GM12874 (cell line): ENCODE measurements around the gene LMO2.

Experiments used
- TF ChIP-seq, protein P1 (sequence below): IDR thresholded peaks from 2 replicates; pipeline ENCODE4 v1.5.1; 2011; ENCODE audit warnings: low read depth, mild to moderate bottlenecking, control low read depth, low read length, moderate library complexity; ENCODE audit not compliant: insufficient read depth

The LMO2 gene

DNA sequence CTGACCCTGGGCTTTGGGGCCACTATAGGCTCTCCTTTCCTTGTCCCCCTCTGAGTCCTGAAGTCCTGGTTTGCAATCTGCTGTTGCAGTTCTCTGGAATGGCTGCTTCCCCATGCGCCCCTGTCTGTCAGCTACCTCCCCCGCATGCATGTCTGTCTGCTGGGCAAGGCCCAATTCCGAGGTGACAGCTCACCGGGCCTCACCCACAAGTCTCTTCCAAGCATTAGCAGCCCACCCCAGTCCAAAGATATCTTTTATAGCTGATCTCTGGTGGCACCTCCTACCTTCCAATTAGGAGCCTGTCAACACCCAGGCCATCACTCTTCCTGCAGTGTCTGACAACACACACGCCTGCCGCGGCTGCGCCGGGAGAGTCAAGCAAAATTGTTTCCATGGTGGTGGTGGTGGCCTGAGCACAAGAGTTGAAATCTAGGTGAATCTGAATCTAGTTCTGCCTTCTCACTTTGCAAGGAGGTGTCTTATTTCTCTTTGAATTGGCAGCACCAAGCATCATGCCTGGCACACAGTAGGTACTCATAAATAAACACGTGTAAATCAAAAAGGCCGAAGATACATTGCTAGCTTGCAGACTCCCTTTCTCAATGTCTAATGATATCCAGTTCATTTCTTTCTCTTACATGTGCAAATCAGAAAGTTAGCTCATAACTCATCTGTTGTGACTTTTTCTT is 1.2 kb upstream of the LMO2 start:
- TF ChIP-seq, protein P1, sequence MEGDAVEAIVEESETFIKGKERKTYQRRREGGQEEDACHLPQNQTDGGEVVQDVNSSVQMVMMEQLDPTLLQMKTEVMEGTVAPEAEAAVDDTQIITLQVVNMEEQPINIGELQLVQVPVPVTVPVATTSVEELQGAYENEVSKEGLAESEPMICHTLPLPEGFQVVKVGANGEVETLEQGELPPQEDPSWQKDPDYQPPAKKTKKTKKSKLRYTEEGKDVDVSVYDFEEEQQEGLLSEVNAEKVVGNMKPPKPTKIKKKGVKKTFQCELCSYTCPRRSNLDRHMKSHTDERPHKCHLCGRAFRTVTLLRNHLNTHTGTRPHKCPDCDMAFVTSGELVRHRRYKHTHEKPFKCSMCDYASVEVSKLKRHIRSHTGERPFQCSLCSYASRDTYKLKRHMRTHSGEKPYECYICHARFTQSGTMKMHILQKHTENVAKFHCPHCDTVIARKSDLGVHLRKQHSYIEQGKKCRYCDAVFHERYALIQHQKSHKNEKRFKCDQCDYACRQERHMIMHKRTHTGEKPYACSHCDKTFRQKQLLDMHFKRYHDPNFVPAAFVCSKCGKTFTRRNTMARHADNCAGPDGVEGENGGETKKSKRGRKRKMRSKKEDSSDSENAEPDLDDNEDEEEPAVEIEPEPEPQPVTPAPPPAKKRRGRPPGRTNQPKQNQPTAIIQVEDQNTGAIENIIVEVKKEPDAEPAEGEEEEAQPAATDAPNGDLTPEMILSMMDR: no peak

DNA sequence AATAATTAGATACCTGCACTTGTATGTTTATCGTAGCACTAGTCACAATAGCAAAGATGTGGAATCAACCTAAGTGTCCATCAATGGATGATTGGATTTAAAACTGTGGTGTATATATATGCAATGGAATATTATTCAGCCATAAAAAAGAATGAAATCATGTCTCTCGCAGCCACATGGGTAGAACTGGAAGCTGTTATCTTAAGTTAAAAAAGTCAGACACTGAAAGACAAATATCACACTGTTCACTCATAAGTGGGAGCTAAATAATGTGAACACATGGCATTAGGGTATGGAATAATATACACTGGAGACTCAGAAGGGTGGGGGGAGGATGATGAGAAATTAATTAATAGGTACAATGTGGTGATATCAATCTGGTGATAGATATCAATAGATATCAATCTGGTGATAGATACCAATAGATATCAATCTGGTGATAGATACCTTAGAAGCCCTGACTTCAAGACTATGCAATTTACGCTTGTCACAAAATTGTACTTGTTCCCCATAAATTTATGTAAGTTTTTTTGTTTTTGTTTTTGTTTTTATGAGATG is 2.0 kb downstream of the LMO2 start:
- TF ChIP-seq, protein P1: no peak

DNA sequence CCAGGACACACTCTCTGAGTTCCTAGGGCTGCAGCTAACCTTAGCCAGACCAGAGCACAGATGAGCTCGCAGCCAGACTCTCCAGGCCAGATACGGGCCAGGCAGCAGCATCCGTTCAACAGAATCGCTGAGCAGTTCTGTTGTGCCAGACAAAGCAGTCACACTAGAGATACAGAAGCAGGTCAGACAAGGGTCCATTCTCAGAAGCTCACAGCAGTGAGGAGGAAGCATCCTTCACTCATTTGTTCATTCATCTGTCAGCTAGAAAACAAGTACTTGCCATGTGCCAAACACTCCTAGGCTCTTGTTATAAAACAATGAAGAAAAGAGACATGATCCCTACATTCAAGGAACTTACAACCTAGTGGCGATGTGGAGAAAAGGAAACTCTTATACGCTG is 2.6 kb downstream of the LMO2 start:
- TF ChIP-seq, protein P1: no peak

DNA sequence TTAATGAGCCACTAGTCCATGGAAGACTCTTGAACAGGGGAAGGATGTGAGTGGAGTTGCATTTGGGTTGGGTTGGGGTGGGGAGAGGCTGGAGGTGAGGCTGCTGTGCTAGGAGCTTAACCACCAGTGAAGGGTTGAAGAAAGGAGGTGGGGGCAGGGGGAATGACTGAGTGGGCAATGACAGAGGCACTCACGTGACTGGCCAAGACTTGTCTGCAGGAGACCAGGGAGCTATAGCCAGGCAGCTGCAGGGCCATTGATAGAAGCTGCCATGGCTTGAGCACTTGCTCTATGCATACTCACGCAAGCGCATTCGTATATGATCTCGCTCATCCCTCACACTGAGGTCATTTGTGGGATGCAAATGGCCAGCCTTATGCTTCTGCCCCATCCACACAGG is 4.0 kb downstream of the LMO2 start:
- TF ChIP-seq, protein P1: no peak

DNA sequence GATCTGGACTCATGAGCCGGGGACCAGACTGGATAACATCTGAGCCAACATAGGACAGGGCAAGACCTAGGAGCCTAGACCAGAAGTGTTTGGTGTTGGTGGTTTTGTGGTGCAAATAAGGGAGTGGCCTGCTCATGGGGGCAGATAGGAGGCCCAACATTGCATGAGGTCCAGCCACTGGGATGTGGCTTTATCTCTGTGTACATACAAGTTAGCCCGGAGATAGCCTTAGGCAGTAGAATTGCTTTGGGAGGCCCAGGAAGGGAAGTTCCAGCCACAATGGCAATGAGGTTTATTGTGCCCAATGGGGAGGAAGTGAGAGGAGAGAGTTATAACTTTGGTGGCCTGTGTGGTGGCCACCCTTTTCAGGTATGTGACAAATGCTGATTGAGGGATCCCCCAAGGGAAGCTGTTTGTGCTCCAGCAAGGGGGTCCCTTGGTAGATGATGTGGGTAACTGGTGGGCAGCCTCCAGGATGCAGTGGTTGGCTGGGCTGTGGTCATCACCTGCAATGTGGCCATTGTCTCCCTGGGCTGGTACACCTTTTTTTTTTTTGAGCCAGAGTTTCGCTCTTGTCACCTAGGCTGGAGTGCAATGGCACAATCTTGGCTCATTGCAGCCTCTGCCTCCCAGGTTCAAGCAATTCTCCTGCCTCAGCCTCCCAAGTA is 6.4 kb downstream of the LMO2 start:
- TF ChIP-seq, protein P1: no peak

DNA sequence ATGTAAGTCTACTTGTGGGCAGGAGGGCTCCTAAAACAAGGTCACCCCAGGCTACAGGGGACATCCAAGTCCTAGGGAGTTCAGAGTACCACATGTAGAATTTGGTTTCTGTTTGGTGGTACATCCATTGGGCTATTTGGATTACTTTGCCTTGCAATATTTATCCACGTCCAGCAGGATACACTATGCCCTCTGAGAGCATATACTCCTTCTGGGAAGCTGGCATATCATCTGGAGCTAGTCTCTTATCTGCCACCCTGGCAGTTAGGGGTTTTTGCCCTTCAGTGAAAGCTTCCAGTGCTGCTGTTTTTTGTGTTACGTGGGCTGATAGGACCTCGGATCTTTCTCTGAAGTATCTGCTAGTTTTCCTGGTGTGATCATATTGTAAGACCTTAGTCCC is 7.3 kb downstream of the LMO2 start:
- TF ChIP-seq, protein P1: no peak

DNA sequence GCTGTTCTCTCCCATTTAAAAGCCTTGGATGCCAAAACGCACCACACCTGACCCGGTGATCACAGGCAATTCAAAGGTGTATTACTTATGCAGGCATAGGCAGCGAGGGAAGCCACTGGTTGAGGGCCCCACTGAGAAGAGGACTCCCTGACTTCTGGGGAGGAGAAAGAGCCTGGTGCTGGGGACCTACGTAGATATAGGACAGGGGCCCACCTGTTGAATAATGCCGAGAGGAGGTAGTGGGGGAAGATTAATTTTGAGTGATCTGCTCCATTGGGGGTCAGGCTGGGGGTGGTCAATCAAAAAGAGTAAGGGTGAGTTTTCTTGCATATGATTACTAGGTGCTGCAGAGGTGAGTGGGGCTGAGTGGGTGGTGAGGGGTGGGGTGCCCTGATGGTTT is 7.8 kb downstream of the LMO2 start:
- TF ChIP-seq, protein P1: no peak
